DMS153 treated with DMSO at 0.1 percent for 48 hours (cell line): ENCODE data around the gene STX1A.
A peak's percentile ranks its signal among the peaks of the same experiment; 100 is the strongest.
"Not testable (repeated sequence)": the region's sequence is repeated elsewhere in the genome, so short reads cannot be mapped to it uniquely, and the experiment has no call there.

Experiments
- DNase-seq: peaks from one replicate; lab custom pipeline; 2025; ENCODE audit not compliant: unreplicated experiment; lab: John Stamatoyannopoulos, UW

Gene STX1A

DNA sequence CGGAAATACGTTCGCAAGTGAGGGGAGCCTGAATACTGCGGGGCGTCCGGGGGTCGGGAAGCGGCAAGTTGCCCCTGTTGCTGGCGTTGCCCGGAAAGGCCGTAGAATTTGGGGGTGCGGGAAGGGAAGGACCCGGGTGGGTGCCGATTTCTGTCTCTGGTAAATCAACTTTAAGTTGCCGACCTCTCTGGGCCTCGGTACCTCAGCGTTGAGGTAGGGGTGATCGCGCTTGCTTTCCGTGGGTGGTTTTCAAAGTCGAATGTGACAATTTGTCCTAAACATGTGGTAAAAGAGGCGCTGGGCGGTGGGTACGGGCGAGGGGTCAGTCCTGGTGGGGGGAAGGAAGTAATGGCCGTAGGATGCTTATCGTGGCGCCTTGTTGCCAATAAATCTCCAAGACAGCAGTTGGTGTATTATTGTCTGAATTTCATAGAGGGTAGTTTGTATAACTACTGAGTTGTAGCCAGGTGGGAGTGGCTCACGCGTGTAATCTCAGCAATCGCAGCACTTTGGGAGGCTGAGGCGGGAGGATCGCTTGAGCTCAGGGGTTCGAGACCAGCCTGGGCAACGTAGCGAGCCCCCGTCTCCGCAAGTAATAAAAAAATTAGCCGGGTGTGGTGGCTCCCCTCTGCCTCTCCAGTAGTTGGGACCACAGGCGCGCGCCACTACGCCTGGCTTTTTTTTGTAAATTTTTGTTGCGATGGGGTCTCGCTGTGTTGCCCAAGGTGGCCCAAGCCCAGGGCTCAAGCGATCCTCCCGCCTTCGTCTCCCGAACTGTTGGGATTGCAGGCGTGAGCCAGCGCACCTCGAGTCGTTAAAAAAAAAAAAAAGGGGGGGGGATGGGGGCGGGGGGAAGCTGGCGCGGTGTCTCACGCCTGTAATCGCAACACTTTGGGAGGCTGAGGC is 35.4 kb downstream of the STX1A start:
- DNase-seq = no peak

DNA sequence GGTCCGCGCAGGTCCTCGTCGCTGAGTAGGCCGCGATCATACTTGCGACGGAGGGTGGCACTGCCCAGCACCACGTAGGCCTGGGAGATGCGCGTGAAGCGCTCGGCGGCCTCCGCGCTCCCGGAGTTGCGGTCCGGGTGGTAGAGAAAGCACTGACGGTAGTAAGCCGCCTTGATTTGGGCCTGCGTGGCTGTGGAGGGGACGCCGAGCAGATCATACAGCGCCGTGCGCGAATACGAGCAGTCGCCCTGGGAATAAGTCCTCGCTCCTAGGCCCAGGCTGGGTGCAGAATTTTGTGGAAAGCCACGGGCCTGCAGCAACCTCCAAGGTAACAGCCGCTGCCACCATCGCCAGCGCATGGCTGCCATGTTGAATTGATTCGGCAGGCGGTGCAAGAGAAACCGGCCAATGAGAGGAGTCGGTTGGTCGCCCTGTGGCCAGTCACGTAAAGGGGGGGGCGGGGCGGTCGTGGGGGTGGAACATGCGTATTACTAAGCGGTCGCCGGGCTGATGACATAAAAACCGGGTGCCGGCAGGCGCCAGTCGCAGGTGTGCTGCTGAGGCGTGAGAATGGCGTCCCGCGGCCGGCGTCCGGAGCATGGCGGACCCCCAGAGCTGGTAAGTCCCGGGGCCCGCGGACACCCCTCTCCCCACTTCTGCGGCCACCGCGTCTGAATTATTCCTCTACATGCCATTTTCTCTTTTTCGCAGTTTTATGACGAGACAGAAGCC is 36.2 kb downstream of the STX1A start, which contains the start of the genes BUD23 and DNAJC30:
Gene BUD23 (plus strand): TSS at position 542 of the 732 bp plus-strand sequence. CDS start 29 bp downstream, at position 571.
Gene DNAJC30 (minus strand): TSS at position 398 of the 732 bp plus-strand sequence. CDS start 30 bp downstream, at position 368.
- peak; percentile 77 for DNase-seq

DNA sequence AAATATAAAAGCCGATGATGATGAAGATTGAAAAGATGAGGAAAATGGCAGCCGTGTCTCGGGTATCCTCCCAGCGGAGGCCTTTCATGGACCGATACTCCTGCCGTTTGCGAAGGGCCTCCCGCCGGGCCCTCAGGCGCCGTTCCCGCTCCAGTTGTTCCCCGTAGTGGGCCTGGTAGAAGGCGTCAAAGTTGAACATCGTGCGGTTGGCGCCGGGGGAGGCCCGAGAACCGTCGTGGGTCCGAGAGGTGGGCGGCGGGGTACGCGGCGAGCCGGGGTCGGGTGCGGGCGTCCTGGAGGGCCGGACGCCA is 36.8 kb downstream of the STX1A start:
- DNase-seq = no peak

DNA sequence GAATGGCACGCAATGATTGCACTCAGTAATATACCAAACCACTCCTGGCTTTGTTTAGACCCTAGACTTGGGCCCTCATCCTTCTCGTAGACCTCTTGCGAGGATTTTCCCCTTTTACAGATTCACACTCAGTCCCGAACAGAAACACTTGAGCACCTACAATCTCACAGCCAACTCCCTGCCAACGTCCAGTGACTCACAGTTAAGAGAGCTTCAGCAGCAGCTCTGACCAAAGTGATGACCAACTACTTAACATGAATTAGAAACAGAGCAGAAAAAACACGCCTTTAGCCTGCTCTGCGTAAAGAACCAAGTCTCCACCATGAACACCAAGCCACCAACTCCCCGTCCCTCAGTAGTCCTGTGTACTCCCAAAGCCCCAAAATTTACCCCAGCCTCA is 38.4 kb downstream of the STX1A start:
- no peak for DNase-seq

DNA sequence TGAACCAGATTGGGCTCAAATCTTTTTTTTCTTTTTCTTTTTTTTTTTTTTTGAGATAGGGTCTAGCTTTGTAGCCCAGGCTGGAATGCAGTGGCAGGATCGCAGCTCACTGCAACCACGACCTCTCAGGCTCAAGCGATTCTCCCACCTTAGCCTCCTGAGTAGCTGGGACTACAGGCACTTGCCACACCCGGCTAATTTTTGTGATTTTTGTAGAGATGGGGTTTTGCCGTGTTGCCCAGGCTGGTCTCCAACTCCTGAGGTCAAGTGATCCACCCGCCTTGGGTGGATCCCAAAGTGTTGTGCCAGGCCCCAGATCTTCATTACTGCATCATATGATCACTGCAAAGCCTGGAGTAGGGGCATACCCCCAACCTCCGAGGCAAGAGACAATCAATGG is 39.0 kb downstream of the STX1A start:
- DNase-seq = no peak

DNA sequence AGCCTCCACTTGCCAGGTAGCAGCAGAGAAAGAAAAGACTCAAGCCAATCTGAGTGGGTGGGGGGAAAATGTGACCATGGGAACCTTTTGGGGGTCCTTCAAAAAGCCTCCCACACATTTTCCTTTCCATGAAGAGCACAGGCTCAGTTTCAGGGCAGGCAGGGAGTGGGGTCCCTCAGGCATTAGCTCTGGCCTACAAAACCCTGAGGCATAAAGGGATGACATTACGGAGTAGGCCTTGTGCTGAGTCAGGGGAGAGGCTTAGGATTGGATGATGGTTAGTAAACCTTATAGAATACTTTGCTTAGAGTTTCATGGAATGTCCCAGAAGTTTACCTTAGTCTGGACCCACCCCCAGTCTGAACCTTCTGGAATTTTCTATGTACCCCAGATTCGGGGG is 39.8 kb downstream of the STX1A start:
- no peak for DNase-seq

DNA sequence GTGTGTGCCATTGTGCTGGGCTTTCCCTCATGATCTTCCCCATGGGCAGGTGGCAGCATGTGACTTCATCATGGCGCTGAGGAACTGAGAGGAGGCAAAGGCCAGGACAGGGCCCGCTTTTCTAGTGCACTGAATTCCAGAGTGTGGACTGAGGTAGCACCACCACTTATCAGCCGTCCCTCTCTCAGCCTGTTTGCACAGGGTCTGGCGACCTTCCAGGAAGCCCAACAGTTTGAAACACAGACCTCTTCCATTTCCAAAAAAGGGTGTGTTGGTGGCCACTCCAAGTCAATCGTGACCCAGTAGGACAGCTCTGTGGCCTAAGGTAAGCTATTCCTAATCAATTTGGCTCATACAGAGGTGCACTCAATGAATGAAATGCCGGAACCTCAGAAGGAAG is 40.6 kb downstream of the STX1A start:
- no peak for DNase-seq

DNA sequence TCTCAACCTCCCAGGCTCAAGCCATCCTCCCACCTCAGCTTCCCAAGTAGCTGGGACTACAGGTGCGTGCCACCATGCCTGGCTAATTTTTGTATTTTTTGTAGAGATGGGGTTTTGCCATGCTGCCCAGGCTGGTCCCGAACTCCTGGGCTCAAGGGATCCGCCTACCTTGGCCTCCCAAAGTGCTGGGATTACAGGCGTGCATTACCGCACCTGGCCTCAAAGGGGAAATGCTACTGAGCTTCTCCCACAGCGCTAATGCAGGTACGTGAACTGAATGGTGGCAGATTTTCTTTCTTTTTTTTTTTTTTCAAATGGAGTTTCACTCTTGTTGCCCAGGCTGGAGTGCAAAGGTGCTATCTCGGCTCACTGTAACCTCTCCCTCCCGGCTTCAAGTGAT is 43.4 kb downstream of the STX1A start:
- not testable (repeated sequence) for DNase-seq

DNA sequence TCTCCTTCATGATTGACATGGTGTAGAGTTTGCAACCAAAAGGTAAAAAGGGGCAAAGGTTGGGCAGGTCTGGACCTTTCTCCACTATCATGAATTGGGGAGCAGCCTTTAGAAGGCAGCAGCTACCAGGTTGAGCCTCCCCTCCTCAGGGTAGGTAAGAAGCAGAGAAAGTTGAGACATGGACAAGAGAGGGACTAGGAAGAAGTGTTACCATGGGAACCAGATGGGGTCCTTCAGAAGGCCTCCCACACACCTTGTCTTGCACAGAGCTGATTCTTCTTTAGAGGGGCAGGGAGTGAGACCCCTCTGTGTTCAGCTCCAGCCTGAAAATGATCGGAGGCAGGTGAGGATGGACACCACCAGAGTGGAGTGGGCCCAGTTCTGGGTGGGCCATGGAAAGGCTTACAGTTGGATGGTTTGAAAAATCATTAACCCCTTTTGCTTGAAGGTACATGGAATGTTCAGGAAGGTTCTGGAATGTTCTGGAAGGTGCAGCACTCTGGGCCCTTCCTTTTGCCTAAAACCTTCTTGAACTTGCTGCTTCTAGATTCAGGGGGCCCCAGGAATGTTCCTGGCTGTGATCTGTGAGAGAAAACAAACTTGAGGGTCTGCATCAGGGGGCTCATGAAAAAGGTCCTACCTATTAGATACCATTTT is 44.9 kb downstream of the STX1A start:
- no peak for DNase-seq

DNA sequence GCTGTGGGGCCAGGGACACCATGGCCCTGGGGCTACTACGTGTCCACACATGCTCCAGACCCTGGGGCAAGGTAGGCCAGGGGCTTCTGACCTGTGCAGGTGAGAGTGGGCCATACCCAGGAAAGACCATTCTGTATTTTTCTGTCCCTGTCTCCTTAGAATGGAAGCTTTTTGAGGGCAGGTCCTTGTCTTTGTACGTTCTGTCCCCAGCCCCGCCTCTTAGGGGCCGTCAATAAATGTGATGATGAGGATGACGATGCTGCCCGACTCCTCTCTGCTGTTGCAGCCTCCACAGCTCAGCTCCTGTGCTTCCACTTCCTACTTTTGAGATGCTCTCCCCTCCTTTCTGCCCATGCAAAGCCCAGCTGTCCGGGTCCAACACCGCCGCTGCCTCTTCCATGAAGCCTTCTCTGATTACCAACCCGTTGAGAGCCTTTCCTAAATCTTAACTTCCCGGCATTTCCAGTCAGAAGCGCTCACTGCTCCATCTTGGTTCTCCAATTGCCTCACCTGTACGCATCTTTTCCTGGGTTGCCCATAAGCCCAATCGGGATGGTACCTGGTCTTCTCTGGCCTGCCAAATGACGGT is 47.5 kb downstream of the STX1A start:
- no peak for DNase-seq

DNA sequence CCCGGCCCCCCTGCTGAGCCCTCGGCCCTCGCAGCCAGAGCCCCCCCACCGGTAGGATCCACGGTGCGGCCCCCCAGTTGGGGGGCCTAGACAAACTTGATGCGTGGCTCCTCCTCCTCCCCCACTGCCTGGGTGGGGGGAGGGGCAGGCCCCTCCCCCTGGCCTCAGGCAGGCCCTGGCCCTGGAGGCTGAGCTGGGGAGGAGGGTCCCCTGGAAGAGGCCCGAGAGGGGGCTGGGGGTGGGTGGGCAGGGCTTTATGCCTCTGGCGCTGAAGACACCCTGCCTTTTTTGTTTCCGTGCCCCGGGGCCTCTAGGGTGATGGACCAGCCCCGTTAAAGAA is 48.2 kb downstream of the STX1A start:
- DNase-seq = no peak

DNA sequence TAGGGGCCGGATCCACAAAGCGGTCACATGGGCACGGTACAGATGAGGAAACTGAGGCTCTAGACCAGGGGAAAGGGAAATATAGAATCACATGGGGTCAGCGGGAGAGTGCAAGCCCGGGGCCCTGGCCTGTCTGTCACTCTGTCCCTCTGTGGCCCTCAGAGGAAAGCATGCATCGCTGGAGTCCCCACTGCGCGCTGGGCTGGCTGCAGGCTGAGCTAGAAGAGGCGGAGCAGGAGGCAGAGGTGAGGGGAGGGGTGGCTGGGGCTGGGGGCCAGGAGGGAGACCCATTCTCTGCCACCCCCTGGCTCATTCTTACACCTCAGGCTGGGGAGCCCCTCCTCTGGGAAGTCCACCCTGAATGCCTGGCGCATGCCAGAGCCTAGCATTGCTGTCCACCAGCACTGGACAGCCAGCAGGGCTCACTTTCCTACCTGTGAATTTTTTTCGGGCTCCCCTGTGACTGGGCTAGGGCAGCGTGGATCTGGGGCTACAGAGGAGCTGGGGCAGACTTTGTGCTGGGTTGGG is 49.5 kb downstream of the STX1A start:
- no peak for DNase-seq

DNA sequence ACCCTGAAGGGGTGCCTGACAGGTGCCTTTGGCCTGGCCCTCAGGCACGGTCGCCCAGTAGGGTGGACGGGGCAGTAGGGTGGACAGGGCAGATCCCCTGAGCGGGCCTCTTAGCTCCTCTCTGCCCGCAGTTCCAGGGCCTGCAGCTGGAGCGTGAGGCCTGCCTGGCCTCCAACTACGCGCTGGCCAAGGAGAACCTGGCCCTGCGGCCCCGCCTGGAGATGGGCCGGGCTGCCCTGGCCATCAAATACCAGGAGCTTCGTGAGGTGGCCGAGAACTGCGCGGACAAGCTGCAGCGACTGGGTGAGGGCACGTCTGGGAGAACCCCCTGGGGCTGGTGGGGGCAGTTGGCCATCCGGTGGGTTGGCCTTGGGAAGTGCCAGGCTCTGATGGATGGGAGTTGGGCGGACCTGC is 50.2 kb downstream of the STX1A start:
- no peak for DNase-seq

DNA sequence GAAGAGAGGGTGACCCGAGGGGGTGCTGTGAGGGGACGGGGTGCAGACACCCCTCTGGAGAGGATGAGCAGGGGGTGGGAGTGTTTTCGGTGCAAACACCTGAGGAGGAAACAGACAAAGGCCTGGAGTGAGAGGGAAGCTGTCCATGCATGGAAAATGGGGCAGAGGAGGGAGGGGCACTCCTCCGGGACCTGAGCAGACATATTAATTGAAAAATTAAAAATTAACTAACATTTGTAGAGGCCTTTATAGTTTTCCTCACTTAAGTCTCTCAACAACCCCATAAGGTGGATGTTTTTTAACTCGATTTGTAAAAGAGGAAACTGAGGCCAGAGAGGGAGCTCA is 50.6 kb downstream of the STX1A start:
- no peak for DNase-seq

DNA sequence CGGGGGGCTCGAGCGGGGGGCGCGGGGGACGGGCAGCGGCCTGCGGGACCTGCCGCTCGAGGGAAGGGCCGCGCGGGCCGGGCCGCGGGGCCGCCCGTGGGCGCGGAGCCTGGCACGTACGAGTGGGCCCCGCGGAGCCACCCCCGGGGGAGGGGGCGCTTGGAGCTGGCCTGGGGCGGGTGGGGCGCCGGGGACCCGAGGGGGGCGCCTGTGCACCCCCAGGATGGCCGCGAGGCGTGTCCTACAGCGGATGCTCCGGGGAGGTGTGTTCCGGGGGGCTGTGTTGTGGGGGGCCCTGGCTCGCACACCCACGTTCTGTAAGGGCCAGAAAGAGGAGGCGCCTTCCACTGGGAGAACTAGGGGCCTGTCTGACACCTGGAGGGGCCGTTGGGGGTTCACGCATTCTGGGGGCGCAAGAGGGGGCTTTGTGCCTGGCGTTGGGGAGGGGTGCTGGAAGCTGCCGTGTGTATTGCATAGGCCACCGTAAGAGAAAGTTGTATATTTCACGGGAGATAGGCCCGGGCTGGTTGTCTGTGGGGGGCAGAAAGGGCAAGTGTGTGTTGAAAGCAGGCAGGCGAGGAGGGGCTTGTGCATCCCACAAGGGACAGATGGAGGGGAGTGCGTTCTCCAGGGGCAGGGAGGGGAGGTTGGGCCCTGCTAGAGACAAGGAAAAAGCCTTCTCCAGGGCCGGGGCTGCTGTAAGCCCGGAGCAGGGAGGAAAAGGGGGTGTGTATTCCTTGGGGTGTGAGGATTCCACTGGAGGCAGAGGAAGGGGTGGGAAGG is 51.2 kb downstream of the STX1A start:
- DNase-seq = no peak

DNA sequence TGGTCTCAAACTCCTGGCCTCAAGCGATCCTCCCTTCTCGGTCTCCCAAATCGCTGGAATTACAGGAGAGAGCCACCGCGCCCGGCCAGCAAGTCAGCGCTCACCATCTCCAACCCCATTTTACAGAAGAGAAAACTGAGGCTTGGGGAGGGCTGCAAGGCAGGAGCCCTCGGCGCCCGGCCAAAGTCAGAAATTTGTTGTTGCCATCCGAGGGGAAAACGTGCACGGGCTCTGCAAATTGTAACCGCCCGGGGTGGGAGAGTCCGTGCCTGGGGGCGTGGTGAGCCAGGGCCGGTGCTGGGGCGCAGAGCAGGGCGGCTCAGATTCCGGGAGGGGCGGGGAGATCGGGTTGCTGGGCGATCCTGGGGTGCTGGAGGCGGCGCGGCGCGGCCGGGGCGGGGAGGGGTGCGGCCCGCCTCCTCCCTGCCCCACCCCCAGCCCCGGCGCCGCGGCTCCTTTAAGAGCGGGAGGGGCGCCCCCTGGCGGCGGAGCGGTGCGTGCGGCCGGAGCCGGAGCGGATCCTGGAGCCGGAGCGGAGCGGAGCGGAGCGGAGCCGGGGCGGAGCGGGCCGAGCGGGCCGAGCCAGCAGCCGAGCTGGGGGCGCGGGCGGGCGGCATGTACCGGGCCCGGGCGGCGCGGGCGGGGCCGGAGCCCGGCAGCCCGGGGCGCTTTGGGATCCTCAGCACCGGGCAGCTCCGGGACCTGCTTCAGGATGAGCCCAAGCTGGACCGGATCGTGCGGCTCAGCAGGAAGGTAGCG is 51.9 kb downstream of the STX1A start, which contains the start of gene VPS37D:
Gene VPS37D (plus strand): TSS at position 488 of the 759 bp plus-strand sequence. CDS start 128 bp downstream, at position 616.
- DNase-seq = peak; percentile 49

DNA sequence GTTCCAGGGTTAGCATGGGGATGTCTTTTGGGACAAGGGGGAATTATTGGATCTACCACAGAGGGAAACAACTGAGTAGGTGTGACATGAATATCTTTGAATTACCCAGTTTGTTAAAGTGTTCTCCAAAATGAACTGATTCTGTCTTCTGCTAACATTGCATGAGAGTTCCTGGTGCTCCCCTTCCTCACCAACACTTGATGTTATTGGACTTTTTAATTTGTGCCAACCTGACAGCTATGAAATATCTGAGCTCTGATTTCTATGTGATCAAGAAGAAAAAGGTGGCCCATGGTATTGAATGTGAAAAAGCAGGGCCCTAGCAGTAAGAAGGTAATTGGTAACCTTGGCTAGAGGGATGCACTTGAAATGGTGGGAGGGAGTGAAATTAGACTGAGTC is 56.4 kb downstream of the STX1A start:
- DNase-seq = no peak

DNA sequence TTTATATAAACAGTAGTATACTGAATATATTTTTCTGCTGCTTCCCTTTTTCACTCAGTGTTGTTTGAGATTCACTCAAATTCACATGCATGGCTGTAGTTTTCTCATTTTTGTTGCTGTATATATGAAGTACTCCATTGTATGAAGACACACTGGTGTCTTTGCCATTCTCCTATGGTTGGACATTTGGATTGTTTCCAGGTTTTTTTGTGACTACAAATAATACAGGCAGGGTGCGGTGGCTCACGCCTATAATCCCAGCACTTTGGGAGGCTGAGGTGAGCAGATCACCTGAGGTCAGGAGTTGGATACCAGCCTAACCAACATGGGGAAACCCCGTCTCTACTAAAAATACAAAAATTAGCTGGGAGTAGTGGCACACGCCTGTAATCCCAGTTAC is 58.9 kb downstream of the STX1A start:
- DNase-seq = not testable (repeated sequence)

DNA sequence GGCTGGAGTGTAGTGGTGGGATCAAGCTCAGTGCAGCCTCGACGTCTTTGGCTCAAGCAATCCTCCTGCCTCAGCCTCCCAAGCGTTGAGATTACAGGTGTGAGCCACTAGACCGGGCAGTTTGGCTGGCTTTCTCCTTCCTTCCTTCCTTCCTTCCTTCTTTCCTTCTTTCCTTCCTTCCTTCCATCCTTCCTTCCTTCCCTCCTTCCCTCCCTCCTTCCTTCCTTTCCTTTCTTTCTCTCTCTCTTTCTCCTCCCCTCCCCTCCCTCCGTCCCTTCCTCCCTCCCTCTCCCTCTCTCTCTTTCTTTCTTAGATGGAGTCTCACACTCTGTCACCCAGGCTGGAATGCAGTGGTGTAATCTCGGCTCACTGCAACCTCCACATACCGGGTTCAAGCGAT is 59.5 kb downstream of the STX1A start:
- DNase-seq = no peak

DNA sequence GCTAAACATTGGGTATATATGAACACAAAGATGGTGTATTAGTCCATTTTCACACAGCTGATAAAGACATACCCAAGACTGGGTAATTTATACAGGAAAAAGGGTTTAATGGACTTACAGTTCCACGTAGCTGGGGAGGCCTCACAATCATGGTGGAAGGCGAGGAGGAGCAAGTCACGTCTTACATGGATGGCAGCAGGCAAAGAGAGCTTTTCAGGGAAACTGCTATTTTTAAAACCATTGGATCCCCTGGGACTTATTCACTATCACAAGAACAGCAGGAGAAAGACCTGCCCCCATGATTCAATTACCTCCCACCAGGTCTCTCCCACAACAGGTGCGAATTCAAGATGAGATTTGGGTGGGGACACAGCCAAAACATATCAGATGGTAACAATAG is 64.2 kb downstream of the STX1A start:
- DNase-seq = not testable (repeated sequence)
